IMR-90 (cell line): ENCODE measurements around the gene ACTMAP. TPM values are rescaled to one million over a fixed set of nuclear protein-coding genes. Genes with fewer than 3 reads are reported as not detected.

Experiments
- ATAC-seq: fragments of 200-7000 bp; cut with Tn5 transposase; 2 replicates; pipeline ENCODE4 v1.9.1; 2020; ENCODE audit warnings: low read depth, mild to moderate bottlenecking, moderate library complexity
- BruUV-seq: library from RNA; stranded (reverse); fragments of 400-500 nt; replicated peaks from 2 replicates; lab custom pipeline; 2021; lab: Mats Ljungman, UMichigan
- CTCF ChIA-PET: fragments of 300-600 bp; formaldehyde crosslinking; extraction: SDS; loops from one replicate; lab custom pipeline; 2021; ENCODE audit warnings: antibody characterized with exemption; lab: Yijun Ruan, JAX
- POLR2A ChIA-PET: fragments of 300-600 bp; sonication (Branson Sonifier 250); formaldehyde crosslinking; loops from one replicate; lab custom pipeline; 2022; ENCODE audit warnings: antibody characterized with exemption; ENCODE audit not compliant: unreplicated experiment; lab: Charles Lee
- DNase-seq: peaks from one replicate; pipeline ENCODE4 v3.0.0; 2013
- H2AFZ ChIP-seq: replicated peaks from 2 replicates; pipeline ENCODE3; 2013; ENCODE audit warnings: low read length, mild to moderate bottlenecking; ENCODE audit not compliant: poor library complexity
- H2AK5ac ChIP-seq: 2 replicates; pipeline ENCODE4 v1.6.1; 2013; ENCODE audit warnings: low read depth, low read length, inconsistent platforms
- H2AK9ac ChIP-seq: replicated peaks from 2 replicates; pipeline ENCODE3; 2013; ENCODE audit warnings: mild to moderate bottlenecking, low read depth, low read length, moderate library complexity; ENCODE audit not compliant: poor library complexity
- H2BK120ac ChIP-seq: 2 replicates; pipeline ENCODE4 v1.6.1; 2013; ENCODE audit warnings: low read depth, low read length, inconsistent platforms
- H2BK15ac ChIP-seq: 3 replicates; pipeline ENCODE4 v1.6.1; 2013; ENCODE audit warnings: low read depth, low read length, inconsistent platforms
- H2BK20ac ChIP-seq: 2 replicates; pipeline ENCODE4 v1.6.1; 2013; ENCODE audit warnings: low read depth, mild to moderate bottlenecking, inconsistent platforms, low read length, moderate library complexity
- H2BK5ac ChIP-seq: 2 replicates; pipeline ENCODE4 v1.6.1; 2013; ENCODE audit warnings: mild to moderate bottlenecking, low read depth, low read length, inconsistent platforms; ENCODE audit not compliant: poor library complexity, severe bottlenecking
- H3K14ac ChIP-seq: replicated peaks from 2 replicates; pipeline ENCODE4 v1.6.1; 2013; ENCODE audit warnings: low read depth, low read length, inconsistent platforms
- H3K18ac ChIP-seq: 2 replicates; pipeline ENCODE4 v1.6.1; 2013; ENCODE audit warnings: low read depth, low read length, control low read depth
- H3K23ac ChIP-seq: 2 replicates; pipeline ENCODE4 v1.6.1; 2013; ENCODE audit warnings: low read depth, low read length, inconsistent platforms
- H3K27ac ChIP-seq: 2 replicates; pipeline ENCODE4 v1.5.1; 2013; ENCODE audit warnings: mild to moderate bottlenecking, control low read depth, low read length; ENCODE audit not compliant: insufficient read depth
- H3K27me3 ChIP-seq: 2 replicates; pipeline ENCODE4 v1.6.1; 2013; ENCODE audit warnings: low read length; ENCODE audit not compliant: control insufficient read depth, insufficient read depth
- H3K36me3 ChIP-seq: 2 replicates; pipeline ENCODE4 v1.6.1; 2013; ENCODE audit warnings: low read length, mixed read lengths; ENCODE audit not compliant: control insufficient read depth, insufficient read depth
- H3K4ac ChIP-seq: 2 replicates; pipeline ENCODE4 v1.6.1; 2013; ENCODE audit warnings: low read depth, low read length, inconsistent platforms
- H3K4me1 ChIP-seq: 2 replicates; pipeline ENCODE4 v1.6.1; 2013; ENCODE audit warnings: low read length, mixed read lengths; ENCODE audit not compliant: control insufficient read depth, insufficient read depth
- H3K4me2 ChIP-seq: 2 replicates; pipeline ENCODE4 v1.6.1; 2013; ENCODE audit warnings: low read depth, mild to moderate bottlenecking, control low read depth, low read length, moderate library complexity
- H3K4me3 ChIP-seq: 2 replicates; pipeline ENCODE4 v1.5.1; 2013; ENCODE audit warnings: low read depth, mild to moderate bottlenecking, control low read depth, low read length, moderate library complexity; ENCODE audit not compliant: insufficient read depth
- H3K56ac ChIP-seq: 2 replicates; pipeline ENCODE4 v1.6.1; 2013; ENCODE audit warnings: low read length, inconsistent platforms; ENCODE audit not compliant: insufficient read depth; ENCODE audit errors: extremely low read depth
- H3K79me1 ChIP-seq, 2 experiments: 2 replicates each; pipeline ENCODE4 v1.6.1; 2013; ENCODE audit warnings: low read length in 2 of 2, inconsistent platforms in 1 of 2, low read depth in 1 of 2
- H3K9ac ChIP-seq: 2 replicates; pipeline ENCODE4 v1.6.1; 2013; ENCODE audit warnings: low read depth, low read length, control low read depth
- H3K9me1 ChIP-seq: 2 replicates; pipeline ENCODE4 v1.6.1; 2013; ENCODE audit warnings: low read length, inconsistent platforms; ENCODE audit not compliant: insufficient read depth
- H3K9me3 ChIP-seq: 2 replicates; pipeline ENCODE4 v1.6.1; 2013; ENCODE audit warnings: low read length; ENCODE audit not compliant: control insufficient read depth, insufficient read depth
- H4K20me1 ChIP-seq: 2 replicates; pipeline ENCODE4 v1.6.1; 2013; ENCODE audit warnings: low read length, inconsistent platforms; ENCODE audit not compliant: insufficient read depth
- H4K5ac ChIP-seq: 2 replicates; pipeline ENCODE4 v1.6.1; 2013; ENCODE audit warnings: mild to moderate bottlenecking, low read depth, low read length, control low read depth
- H4K8ac ChIP-seq, 2 experiments: 2 replicates each; pipeline ENCODE4 v1.6.1; 2013; ENCODE audit warnings: low read depth in 2 of 2, low read length in 2 of 2, control low read depth in 1 of 2, inconsistent platforms in 1 of 2
- H4K91ac ChIP-seq: 2 replicates; pipeline ENCODE4 v1.6.1; 2013; ENCODE audit warnings: low read depth, low read length, inconsistent platforms; ENCODE audit not compliant: insufficient read depth
- CEBPB ChIP-seq: IDR thresholded peaks from 2 replicates; pipeline ENCODE4 v1.6.1; 2012; ENCODE audit warnings: low read depth, low read length, improper control_type of control experiment
- RAD21 ChIP-seq: IDR thresholded peaks from 2 replicates; pipeline ENCODE4 v1.6.1; 2012; ENCODE audit warnings: low read length, improper control_type of control experiment
- WGBS, 2 experiments: methylation state at CpG; one replicate each; pipeline versions ENCODE4 v1.1.5 to v1.1.7; 2013; ENCODE audit warnings: missing lambda C conversion rate in 2 of 2; ENCODE audit not compliant: insufficient read length in 1 of 2; ENCODE audit errors: extremely low coverage in 2 of 2; 5-methylcytosine and 5-hydroxymethylcytosine counted together
- dilution Hi-C: fragments of 300-500 bp; cut with HindIII; formaldehyde crosslinking; loops from one replicate; pipeline ENCODE4 v1.14.3; 2018; ENCODE audit warnings: low sequenced_read_pairs; ENCODE audit not compliant: unreplicated experiment
- in situ Hi-C: fragments of 300-500 bp; cut with MboI; formaldehyde crosslinking; loops from 3 replicates; pipeline ENCODE4 v1.14.3; 2019; ENCODE audit warnings: low sequenced_read_pairs, inconsistent platforms, mixed read lengths
- intact Hi-C: fragments of 100-400 bp; cut with micrococcal nuclease; formaldehyde crosslinking; loops from 2 replicates; pipeline ENCODE4 v1.10.0; 2022
- polyA plus RNA-seq, 3 experiments: library from polyadenylated mRNA; depleted of rRNA; stranded (reverse); fragments of >200 nt; gene quantifications; 2 replicates each; pipeline ENCODE4 v1.2.3, GENCODE V29; 2012; ENCODE audit warnings: low replicate concordance in 1 of 3
- total RNA-seq: library from RNA; depleted of rRNA; stranded (reverse); fragments of >200 nt; gene quantifications from 2 replicates; pipeline ENCODE4 v1.2.3, GENCODE V29; 2012

The ACTMAP gene
- total and polyA plus RNA-seq, 2 of the 4 experiments (the other 2 are of a cell fraction) = 0.54 to 5.4 TPM

DNA sequence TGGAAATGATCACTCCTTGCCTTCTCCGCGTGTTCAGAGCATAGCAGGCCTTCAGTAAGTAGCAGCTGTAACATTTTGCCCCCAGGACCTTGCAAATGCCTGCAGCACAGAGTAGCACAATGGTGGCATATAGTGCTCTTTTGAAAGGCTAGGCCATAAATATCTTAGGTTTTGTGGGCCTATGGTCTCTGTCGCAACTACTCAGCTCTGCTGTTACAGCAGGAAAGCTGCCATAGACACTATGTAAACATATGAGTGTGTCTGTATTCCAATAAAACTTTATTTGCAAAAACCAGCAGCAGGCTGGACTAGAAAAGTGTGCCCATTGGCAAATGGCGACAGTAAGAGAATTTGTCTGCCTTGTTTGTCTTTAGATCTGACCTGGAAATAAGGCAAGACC, 24.0 kb downstream of the ACTMAP start:
- Histone ChIP-seq H3K14ac (no peak overlapping the region), H3K27me3 (no peaks in the 10 kb centered on the region), H4K20me1 (peaks cover 4% of the 10 kb centered on the region; the same call in 1 of the 2 replicates), H4K5ac (no peak overlapping the region), H3K27ac (no peak overlapping the region), H2AFZ (no peak overlapping the region), H3K56ac (no peak overlapping the region), H2BK15ac (no peak overlapping the region), H3K9ac (no peak overlapping the region), H3K18ac (no peak overlapping the region), H3K4ac (no peak overlapping the region), H3K9me3 (no peaks in the 10 kb centered on the region; the same call in 1 of the 2 replicates), H3K23ac (no peak overlapping the region), H3K4me3 (no peak overlapping the region), H3K79me1 (peaks cover 30 to 55% of the 10 kb centered on the region in 2 experiments), H4K8ac (no peak overlapping the region), H2BK120ac (no peak overlapping the region), H3K4me1 (0 out of 2 replicates have a peak, but pooled peaks cover 2% of the 10 kb centered on the region), H2BK20ac (no peak overlapping the region), H3K36me3 (peaks cover 58% of the 10 kb centered on the region), H2AK5ac (no peak overlapping the region), H3K9me1 (peaks cover 12% of the 10 kb centered on the region; the same call in 1 of the 2 replicates), H2AK9ac (no peak overlapping the region), H3K4me2 (no peak overlapping the region), H4K91ac (no peak overlapping the region), H2BK5ac (no peak overlapping the region)
- CTCF ChIA-PET = no interaction called here
- dilution Hi-C loops (no loop called here), in situ Hi-C loops (no loop called here), intact Hi-C loops (no loop called here)
- no CpG with 5 or more reads among the region's 4 CpGs for WGBS, 2 experiments
- POLR2A ChIA-PET = no interaction called here
- DNase-seq (no peak), ATAC-seq (no peak)
- TF ChIP-seq CEBPB (0 out of 2 replicates have a peak, but pooled peaks have one; percentile 3), RAD21 (no peak)
- BruUV-seq = no TSS peak
